ENCODE measurements around the gene MDM2. TPM values are rescaled to one million over a fixed set of nuclear protein-coding genes. Genes with fewer than 3 reads are reported as not detected.
A peak's percentile ranks its signal among the peaks of the same experiment; 100 is the strongest.
"Not testable (repeated sequence)": the region's sequence is repeated elsewhere in the genome, so short reads cannot be mapped to it uniquely, and the experiment has no call there.

The MDM2 gene
- polyA plus RNA-seq, 2 donors: 21.9 to 93.4 TPM

DNA sequence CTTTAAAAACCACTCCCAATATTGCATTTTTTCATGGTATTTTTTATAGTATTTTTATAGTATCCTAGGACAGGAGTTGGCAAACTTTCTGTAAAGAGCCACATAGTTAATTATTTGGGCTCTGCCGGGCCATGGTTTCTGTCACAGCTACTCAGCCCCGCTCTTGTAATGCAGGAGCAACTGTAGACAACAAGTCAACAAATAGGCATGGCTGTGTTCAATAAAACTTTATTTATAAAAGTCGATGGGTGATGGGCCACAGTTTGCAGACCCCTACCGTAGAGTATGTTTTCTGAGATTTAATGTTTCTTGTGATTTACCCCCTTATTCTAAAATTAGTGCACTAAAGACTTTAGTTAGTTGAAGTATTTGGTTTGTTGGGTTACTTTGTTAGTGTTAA is 25.5 kb downstream of the MDM2 start:
- Histone ChIP-seq H3K4me3 (ENCODE audit: low read depth in 1 of 2, low read length in 2 of 2) (no peak overlapping the region), H3K9me3 (ENCODE audit: control insufficient read depth in 2 of 2, insufficient read depth in 1 of 2, low read depth in 1 of 2, low read length in 1 of 2) (no peaks in the 10 kb centered on the region), H3K27me3 (ENCODE audit: control insufficient read depth in 1 of 2, insufficient read depth in 2 of 2, low read length in 2 of 2) (no peaks in the 10 kb centered on the region), H3K27ac (ENCODE audit: low read depth in 2 of 2, low read length in 1 of 2) (no peak overlapping the region), H3K4me1 (ENCODE audit: control insufficient read depth in 2 of 2, insufficient read depth in 2 of 2, low read length in 1 of 2) (no peaks in the 10 kb centered on the region), H3K36me3 (ENCODE audit: control insufficient read depth in 2 of 2, insufficient read depth in 2 of 2, low read length in 1 of 2) (peaks cover 0 to 6% of the 10 kb centered on the region in 2 donors)
- WGBS, 2 donors: 97 to 98% methylated on average over 4 of the region's 4 CpGs

DNA sequence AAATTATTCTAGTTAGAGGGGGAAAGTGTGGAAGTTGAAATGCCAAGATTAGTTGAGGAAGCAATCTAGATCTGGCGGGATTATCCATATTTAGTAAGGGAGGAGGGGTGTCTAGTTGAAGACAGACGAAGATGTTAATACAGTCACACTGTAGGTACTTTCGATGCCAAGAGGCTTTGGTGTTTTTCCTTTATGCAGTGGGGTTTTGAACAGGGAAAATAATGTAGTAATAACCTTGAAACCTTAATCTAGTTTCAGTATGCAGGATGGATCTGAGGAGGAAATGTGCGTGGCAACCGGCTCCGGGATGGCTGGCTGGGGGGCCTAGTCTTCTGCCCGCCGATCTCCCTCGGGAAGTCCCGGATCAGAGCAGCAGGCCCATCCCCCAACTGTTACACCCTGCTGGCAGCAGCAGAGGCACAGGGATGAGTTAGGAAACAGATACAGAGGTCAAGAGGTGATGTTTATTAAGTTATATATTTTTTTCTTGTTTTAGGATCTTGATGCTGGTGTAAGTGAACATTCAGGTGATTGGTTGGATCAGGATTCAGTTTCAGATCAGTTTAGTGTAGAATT is 27.4 kb downstream of the MDM2 start:
- Histone ChIP-seq H3K4me3 (ENCODE audit: low read depth in 1 of 2, low read length in 2 of 2) (no peak overlapping the region), H3K27me3 (ENCODE audit: control insufficient read depth in 1 of 2, insufficient read depth in 2 of 2, low read length in 2 of 2) (no peaks in the 10 kb centered on the region), H3K27ac (ENCODE audit: low read depth in 2 of 2, low read length in 1 of 2) (peak overlapping the region in 1 of 2 donors; percentile 20), H3K4me1 (ENCODE audit: control insufficient read depth in 2 of 2, insufficient read depth in 2 of 2, low read length in 1 of 2) (no peaks in the 10 kb centered on the region), H3K36me3 (ENCODE audit: control insufficient read depth in 2 of 2, insufficient read depth in 2 of 2, low read length in 1 of 2) (peaks cover 0 to 4% of the 10 kb centered on the region in 2 donors), H3K9me3 (ENCODE audit: control insufficient read depth in 2 of 2, insufficient read depth in 1 of 2, low read depth in 1 of 2, low read length in 1 of 2) (no peaks in the 10 kb centered on the region)
- WGBS, 2 donors: 75 to 76% methylated on average over 10 of the region's 10 CpGs

DNA sequence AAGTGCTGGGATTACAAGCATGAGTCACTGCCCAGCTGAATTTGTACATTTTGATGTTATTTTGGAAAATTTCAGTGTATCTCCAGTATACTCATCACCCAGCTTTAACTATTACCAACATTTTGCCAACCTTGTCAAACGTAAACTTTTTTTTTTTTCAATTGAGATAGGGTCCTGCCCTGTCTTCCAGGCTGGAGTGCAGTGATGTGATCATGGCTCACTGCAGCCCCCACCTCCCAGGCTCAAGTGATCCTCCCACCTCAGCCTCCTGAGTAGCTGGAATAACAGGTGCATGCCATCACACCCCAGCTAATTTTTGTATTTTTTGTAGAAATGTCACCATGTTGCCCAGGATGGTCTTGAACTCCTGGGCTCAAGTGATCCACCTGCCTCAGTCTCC is 29.2 kb downstream of the MDM2 start:
- no peaks in the 10 kb centered on the region for H3K4me1 ChIP-seq (ENCODE audit: control insufficient read depth in 2 of 2, insufficient read depth in 2 of 2, low read length in 1 of 2)
- 74 to 90% methylated on average over 1 of the region's 1 CpG for WGBS, 2 donors
- no peak overlapping the region for H3K27ac ChIP-seq (ENCODE audit: low read depth in 2 of 2, low read length in 1 of 2)
- H3K36me3 ChIP-seq (ENCODE audit: control insufficient read depth in 2 of 2, insufficient read depth in 2 of 2, low read length in 1 of 2): peaks cover 3 to 4% of the 10 kb centered on the region in 2 donors
- H3K9me3 ChIP-seq (ENCODE audit: control insufficient read depth in 2 of 2, insufficient read depth in 1 of 2, low read depth in 1 of 2, low read length in 1 of 2): no peaks in the 10 kb centered on the region
- H3K27me3 ChIP-seq (ENCODE audit: control insufficient read depth in 1 of 2, insufficient read depth in 2 of 2, low read length in 2 of 2): no peaks in the 10 kb centered on the region
- no peak overlapping the region for H3K4me3 ChIP-seq (ENCODE audit: low read depth in 1 of 2, low read length in 2 of 2)

DNA sequence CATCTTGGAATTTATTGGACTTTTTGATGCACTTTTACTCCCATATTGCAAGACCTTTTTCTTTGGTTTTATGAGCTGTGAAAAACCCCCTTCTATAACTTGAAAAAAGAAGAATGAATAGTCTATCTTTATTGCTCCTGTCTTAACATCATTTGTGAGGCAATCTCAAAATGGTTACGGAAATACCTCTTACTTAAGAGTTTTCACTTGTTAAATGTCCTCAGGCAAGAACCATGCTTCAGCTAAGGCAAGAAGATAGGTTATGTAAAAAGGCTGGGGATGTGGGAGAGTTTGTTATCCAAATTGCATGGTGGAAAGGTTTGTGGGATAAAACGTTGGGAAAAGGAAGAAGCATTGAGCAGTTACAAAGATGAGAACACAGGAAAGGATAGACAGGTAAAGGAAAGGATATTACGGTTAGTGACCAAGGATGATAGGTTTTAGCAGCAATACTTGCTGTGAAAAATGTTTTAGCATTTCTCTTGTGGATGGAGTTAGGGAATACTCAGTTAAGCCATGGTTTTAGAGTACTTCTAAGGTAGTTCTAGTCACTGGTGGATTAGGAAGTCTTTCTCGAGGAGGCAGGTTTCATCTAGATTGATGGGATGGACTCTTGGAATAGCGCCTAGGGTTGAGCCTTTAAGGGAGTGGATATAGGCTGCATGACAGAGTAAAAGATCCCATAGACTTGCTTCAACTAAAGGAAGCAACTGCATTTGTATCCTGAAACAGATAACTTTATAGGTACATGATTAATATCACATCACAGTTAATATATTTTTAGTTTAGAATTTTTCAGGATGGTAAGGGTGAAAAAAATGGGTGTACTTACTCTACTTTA is 30.3 kb downstream of the MDM2 start:
- WGBS, 2 donors: 81 to 86% methylated on average over 5 of the region's 5 CpGs
- peaks cover 3 to 4% of the 10 kb centered on the region in 2 donors for H3K36me3 ChIP-seq (ENCODE audit: control insufficient read depth in 2 of 2, insufficient read depth in 2 of 2, low read length in 1 of 2)

GRCh38 chr12:68839183-68840147 is 31.5 kb downstream of the MDM2 start:
- WGBS, 2 donors: 75 to 82% methylated on average over 2 of the region's 2 CpGs
- H3K9me3 ChIP-seq (ENCODE audit: control insufficient read depth in 2 of 2, insufficient read depth in 1 of 2, low read depth in 1 of 2, low read length in 1 of 2): no peaks in the 10 kb centered on the region
- H3K27me3 ChIP-seq (ENCODE audit: control insufficient read depth in 1 of 2, insufficient read depth in 2 of 2, low read length in 2 of 2): no peaks in the 10 kb centered on the region
- no peak overlapping the region for H3K27ac ChIP-seq (ENCODE audit: low read depth in 2 of 2, low read length in 1 of 2)
- no peaks in the 10 kb centered on the region for H3K4me1 ChIP-seq (ENCODE audit: control insufficient read depth in 2 of 2, insufficient read depth in 2 of 2, low read length in 1 of 2)
- H3K36me3 ChIP-seq (ENCODE audit: control insufficient read depth in 2 of 2, insufficient read depth in 2 of 2, low read length in 1 of 2): peaks cover 3 to 7% of the 10 kb centered on the region in 2 donors
- H3K4me3 ChIP-seq (ENCODE audit: low read depth in 1 of 2, low read length in 2 of 2): no peak overlapping the region

More for the DNA sequence above, 30.3 kb downstream of the MDM2 start:
- no peaks in the 10 kb centered on the region for H3K27me3 ChIP-seq (ENCODE audit: control insufficient read depth in 1 of 2, insufficient read depth in 2 of 2, low read length in 2 of 2)
- H3K4me1 ChIP-seq (ENCODE audit: control insufficient read depth in 2 of 2, insufficient read depth in 2 of 2, low read length in 1 of 2): no peaks in the 10 kb centered on the region
- no peaks in the 10 kb centered on the region for H3K9me3 ChIP-seq (ENCODE audit: control insufficient read depth in 2 of 2, insufficient read depth in 1 of 2, low read depth in 1 of 2, low read length in 1 of 2)
- H3K27ac ChIP-seq (ENCODE audit: low read depth in 2 of 2, low read length in 1 of 2): no peak overlapping the region
- no peak overlapping the region for H3K4me3 ChIP-seq (ENCODE audit: low read depth in 1 of 2, low read length in 2 of 2)

DNA sequence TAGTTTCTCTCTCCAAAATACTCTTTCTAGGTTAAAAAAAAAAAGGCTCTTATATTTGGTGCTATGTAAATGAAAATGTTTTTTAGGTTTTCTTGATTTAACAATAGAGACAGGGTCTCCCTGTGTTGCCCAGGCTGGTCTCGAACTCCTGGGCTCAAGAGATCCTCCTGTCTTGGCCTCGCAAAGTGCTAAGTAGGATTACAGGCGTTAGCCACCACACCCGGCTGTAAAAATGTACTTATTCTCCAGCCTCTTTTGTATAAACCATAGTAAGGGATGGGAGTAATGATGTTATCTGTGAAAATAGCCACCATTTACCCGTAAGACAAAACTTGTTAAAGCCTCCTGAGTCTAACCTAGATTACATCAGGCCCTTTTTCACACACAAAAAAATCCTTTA is 33.2 kb downstream of the MDM2 start:
- not testable (repeated sequence) for H3K36me3 ChIP-seq (ENCODE audit: control insufficient read depth in 2 of 2, insufficient read depth in 2 of 2, low read length in 1 of 2); H3K4me1 ChIP-seq (ENCODE audit: control insufficient read depth in 2 of 2, insufficient read depth in 2 of 2, low read length in 1 of 2); H3K27me3 ChIP-seq (ENCODE audit: control insufficient read depth in 1 of 2, insufficient read depth in 2 of 2, low read length in 2 of 2); H3K4me3 ChIP-seq (ENCODE audit: low read depth in 1 of 2, low read length in 2 of 2); H3K27ac ChIP-seq (ENCODE audit: low read depth in 2 of 2, low read length in 1 of 2); H3K9me3 ChIP-seq (ENCODE audit: control insufficient read depth in 2 of 2, insufficient read depth in 1 of 2, low read depth in 1 of 2, low read length in 1 of 2)
- 94 to 95% methylated on average over 5 of the region's 5 CpGs for WGBS, 2 donors

DNA sequence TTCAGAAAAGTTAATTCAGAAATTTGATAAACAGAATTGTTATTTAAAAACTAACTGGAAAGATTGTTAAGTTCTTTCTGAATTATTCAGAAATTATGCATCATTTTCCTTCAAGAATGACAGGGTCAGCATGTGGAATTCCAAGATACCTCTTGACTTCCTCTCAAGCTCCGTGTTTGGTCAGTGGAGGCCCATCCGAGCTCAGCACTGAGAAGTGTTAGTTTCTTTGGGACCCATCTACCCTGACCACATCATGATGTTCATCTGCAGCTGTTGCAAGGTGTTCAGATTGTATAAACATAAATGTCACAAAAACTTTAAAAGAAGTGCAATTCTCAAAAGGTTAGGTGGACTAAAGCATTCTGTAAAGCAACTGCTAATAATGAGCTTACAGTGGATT is 33.7 kb downstream of the MDM2 start:
- Histone ChIP-seq H3K27me3 (ENCODE audit: control insufficient read depth in 1 of 2, insufficient read depth in 2 of 2, low read length in 2 of 2) (no peaks in the 10 kb centered on the region), H3K4me1 (ENCODE audit: control insufficient read depth in 2 of 2, insufficient read depth in 2 of 2, low read length in 1 of 2) (no peaks in the 10 kb centered on the region), H3K36me3 (ENCODE audit: control insufficient read depth in 2 of 2, insufficient read depth in 2 of 2, low read length in 1 of 2) (peaks cover 3% of the 10 kb centered on the region in 2 donors), H3K4me3 (ENCODE audit: low read depth in 1 of 2, low read length in 2 of 2) (no peak overlapping the region), H3K27ac (ENCODE audit: low read depth in 2 of 2, low read length in 1 of 2) (no peak overlapping the region), H3K9me3 (ENCODE audit: control insufficient read depth in 2 of 2, insufficient read depth in 1 of 2, low read depth in 1 of 2, low read length in 1 of 2) (no peaks in the 10 kb centered on the region)
- 89 to 94% methylated on average over 2 of the region's 2 CpGs for WGBS, 2 donors

DNA sequence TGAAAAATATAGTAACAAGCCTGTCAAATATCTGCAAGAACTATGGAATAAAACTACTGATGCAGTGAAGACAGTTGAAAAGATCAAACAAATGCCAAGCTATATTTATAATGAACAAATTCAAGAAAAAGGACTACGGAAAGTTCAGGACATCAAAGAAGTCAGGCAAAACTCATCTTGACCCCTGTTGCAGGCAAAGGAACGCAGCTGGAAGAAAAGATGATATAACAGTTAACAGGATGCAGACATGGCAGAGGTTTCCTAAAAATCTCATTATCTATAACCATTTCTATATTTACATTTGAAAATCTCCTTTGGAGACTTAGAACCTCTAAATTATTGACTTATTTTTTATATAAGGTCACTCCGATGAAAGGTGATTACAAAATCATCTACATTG is 34.1 kb downstream of the MDM2 start:
- Histone ChIP-seq H3K4me1 (ENCODE audit: control insufficient read depth in 2 of 2, insufficient read depth in 2 of 2, low read length in 1 of 2) (no peaks in the 10 kb centered on the region), H3K27ac (ENCODE audit: low read depth in 2 of 2, low read length in 1 of 2) (no peak overlapping the region), H3K4me3 (ENCODE audit: low read depth in 1 of 2, low read length in 2 of 2) (no peak overlapping the region), H3K27me3 (ENCODE audit: control insufficient read depth in 1 of 2, insufficient read depth in 2 of 2, low read length in 2 of 2) (no peaks in the 10 kb centered on the region), H3K36me3 (ENCODE audit: control insufficient read depth in 2 of 2, insufficient read depth in 2 of 2, low read length in 1 of 2) (peaks cover 3% of the 10 kb centered on the region in 2 donors), H3K9me3 (ENCODE audit: control insufficient read depth in 2 of 2, insufficient read depth in 1 of 2, low read depth in 1 of 2, low read length in 1 of 2) (no peaks in the 10 kb centered on the region)
- WGBS, 2 donors: 91 to 94% methylated on average over 3 of the region's 3 CpGs

DNA sequence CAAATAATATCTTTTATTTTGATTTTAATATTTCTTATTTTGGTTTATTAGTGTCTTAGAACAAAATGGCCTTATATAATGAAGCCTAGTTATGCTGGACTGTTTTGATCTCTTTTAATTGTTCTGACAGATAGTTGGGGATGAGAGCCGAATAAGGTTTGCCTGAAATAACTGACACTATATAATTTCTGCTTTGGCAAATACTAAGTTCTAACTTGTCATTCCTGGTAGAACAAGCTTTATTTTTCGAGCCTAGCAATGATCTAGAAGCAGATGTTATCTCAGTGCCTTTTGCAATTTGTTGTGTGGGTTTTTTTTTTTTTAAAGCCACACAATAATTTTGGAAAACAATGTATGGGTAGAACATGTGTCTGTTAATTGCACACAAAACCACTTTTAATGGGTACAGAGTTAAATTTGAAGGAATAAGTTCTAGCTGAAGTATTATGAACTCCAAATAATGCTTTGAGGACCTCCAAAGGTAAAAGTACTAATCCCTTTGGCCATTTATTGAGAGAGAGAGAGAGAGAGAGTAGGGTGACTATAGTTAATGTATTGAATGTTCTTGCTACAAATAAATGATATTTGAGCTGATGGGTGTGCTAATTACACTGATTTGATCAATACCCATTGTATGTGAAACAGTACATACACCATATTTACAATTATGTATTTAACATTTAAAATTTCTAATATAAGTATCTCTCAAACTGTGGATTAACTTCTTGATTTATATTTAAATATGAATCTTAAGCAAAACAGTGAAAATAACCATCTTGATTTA is 35.0 kb downstream of the MDM2 start:
- Histone ChIP-seq H3K36me3 (ENCODE audit: control insufficient read depth in 2 of 2, insufficient read depth in 2 of 2, low read length in 1 of 2) (peaks cover 3% of the 10 kb centered on the region in 2 donors), H3K4me1 (ENCODE audit: control insufficient read depth in 2 of 2, insufficient read depth in 2 of 2, low read length in 1 of 2) (no peaks in the 10 kb centered on the region), H3K4me3 (ENCODE audit: low read depth in 1 of 2, low read length in 2 of 2) (no peak overlapping the region), H3K27me3 (ENCODE audit: control insufficient read depth in 1 of 2, insufficient read depth in 2 of 2, low read length in 2 of 2) (no peaks in the 10 kb centered on the region), H3K9me3 (ENCODE audit: control insufficient read depth in 2 of 2, insufficient read depth in 1 of 2, low read depth in 1 of 2, low read length in 1 of 2) (no peaks in the 10 kb centered on the region), H3K27ac (ENCODE audit: low read depth in 2 of 2, low read length in 1 of 2) (no peak overlapping the region)
- 78 to 81% methylated on average over 2 of the region's 2 CpGs for WGBS, 2 donors

Data from esophagus (tissue), 2 donors.